IPS-NIHi7 (cell line): Measurements from ENCODE around the gene OXA1L.
A peak's percentile ranks its signal among the peaks of the same experiment; 100 is the strongest.
"Not testable (repeated sequence)": the region's sequence is repeated elsewhere in the genome, so short reads cannot be mapped to it uniquely, and the experiment has no call there.

Experiments
- DNase-seq: peaks from one replicate; pipeline ENCODE4 v3.0.0; 2012; ENCODE audit warnings: mixed read lengths; ENCODE audit errors: extremely low spot score

Gene OXA1L

DNA sequence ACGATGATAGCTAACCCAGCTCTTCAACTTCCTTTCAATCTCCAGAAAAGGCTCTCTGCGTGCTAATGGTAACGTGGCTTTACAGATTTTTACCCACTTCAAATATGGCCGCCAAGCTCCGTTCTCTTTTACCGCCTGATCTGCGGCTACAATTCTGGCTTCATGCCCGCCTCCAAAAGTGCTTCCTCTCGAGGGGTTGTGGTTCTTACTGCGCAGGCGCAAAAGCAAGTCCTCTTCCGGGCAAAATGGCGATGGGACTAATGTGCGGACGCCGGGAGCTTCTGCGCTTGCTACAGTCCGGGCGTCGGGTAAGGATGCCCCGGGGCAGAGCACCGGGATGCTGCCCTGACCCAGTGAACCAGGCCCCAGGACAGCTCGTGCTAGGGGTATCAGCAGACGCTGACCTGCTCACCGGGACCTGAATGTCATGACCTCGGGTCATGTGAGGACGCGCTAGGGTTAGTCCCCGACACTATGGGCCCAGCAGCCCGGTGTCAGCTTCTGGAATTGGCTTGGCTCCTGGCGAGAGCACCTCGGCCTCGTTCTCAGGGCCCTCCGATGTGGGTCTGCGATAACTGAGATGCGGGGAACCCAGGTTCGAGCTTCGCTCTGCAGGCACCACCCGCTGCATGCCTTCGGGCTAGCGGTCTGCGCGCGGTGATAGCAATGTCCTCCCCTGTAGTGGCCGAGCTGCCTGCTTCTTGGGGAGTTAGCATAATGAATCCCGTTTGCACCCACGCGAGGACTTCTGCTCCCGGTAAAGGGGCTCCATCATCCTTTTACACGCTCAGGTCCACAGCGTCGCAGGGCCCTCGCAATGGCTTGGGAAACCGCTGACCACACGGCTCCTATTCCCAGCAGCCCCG is at the start of gene OXA1L:
TSS of gene OXA1L (plus strand) at position 232 of the 866 bp plus-strand sequence. CDS start at position 246, 14 bp downstream.
- peak; percentile 95 for DNase-seq

DNA sequence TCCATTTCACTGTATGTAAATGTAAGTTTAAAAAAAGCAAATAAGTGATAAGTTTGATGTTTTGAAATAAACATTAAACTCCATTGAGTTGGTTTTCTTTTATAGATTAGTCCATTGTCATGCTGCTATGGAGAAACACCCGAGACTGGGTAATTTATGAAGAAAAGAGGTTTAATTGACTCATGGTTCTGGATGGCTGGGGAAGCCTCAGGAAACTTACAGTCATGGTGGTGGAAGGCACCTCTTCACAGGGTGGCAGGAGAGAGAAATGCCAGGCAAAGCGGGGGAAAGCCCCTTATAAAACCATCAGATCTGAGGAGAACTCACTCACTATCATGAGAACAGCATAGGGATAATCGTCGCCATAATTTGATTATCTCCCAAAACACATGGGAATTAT is 48.4 kb upstream of the OXA1L start:
- DNase-seq, result no peak

DNA sequence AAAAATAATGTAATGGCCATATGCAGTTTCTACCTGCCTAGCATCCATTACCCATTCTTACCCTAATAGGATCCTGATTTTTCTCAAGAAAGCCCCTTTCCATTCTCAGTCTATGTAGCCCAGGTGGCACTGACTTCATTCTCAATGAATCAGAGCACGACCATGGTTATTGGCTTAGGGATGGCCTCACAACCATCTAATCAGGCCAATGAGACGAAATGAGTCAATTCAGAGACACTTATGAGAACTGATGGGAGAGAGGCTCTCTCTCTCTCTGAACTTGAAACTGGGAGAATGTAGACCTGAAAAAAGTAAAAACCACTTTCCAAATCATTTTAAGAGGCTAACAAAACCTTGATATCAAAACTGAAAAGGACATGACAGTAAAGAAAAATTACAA is 45.3 kb upstream of the OXA1L start:
- DNase-seq, result no peak

DNA sequence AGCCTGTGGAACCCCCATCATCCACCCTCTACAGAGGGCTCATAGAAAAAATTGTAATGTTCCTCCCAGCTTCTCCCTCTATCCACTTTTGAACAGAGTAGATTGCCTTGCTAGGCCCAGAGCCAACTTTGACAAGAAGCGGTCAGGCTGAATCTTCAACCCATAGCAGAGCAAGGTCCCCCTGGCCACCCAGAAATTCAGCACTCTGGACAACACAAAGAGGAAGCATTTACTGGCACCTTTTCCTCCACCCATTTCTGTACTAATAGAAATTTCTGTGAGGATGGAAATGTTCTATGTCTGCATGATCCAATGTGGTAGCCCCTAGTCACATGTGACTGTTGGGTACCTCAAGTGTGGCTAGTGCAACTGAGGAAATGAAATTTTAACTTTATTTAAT is 42.7 kb upstream of the OXA1L start:
- no peak for DNase-seq

DNA sequence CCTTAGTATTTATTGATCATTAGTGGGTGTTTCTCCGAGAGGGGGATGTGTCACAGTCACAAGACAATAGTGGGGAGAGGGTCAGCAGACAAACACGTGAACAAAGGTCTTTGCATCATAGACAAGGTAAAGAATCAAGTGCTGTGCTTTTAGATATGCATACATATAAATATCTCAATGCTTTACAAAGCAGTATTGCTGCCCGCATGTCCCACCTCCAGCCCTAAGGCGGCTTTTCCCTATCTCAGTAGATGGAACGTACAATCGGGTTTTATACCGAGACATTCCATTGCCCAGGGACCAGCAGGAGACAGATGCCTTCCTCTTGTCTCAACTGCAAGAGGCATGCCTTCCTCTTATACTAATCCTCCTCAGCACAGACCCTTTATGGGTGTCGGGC is 41.6 kb upstream of the OXA1L start:
- not testable (repeated sequence) for DNase-seq

DNA sequence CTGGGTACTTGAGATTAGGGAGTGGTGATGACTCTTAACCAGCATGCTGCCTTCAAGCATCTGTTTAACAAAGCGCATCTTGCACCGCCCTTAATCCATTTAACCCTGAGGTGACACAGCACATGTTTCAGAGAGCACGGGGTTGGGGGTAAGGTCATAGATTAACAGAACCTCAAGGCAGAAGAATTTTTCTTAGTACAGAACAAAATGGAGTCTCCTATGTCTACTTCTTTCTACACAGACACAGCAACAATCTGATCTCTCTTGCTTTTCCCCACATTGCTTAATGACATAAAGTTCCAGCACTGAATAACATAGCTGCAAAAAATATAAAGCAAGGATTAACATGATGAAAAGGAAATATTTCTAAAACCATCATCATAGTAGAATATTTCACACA is 41.1 kb upstream of the OXA1L start:
- not testable (repeated sequence) for DNase-seq

DNA sequence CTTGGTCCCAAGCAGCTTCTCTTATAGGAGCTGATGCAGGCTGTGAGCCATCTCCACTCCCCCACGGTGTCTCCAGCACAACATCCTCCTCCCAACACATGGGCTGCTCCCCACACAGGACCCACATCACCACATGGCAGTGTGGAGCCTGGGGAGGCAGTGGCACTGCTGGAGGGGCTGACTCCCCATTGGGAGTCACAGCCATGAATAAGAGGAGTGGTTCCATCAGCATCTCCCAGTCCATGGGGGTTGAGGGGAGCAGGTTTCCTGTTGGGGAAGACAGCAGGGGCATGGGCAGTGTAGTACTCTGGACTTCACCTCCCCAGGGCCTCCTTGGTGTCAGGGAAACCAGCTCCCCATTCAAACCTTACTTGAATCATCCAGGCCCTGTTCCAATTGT is 40.5 kb upstream of the OXA1L start:
- no peak for DNase-seq

DNA sequence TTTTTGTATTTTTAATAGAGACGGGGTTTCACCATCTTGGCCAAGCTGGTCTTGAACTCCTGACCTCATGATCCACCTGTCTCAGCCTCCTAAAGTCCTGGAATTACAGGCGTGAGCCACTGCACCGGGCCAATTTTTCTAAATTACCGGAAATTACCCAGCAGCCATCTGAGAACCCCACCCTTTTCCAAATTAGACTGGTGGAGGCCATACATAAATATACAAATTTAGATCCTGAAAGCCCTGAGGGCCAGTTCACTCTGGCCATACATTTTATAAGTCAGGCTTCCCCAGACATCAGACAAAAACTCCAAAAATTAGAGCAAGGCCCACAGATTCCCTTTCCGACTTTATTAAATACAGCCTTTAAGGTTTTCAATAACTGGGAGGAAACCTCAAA is 34.4 kb upstream of the OXA1L start:
- not testable (repeated sequence) for DNase-seq

DNA sequence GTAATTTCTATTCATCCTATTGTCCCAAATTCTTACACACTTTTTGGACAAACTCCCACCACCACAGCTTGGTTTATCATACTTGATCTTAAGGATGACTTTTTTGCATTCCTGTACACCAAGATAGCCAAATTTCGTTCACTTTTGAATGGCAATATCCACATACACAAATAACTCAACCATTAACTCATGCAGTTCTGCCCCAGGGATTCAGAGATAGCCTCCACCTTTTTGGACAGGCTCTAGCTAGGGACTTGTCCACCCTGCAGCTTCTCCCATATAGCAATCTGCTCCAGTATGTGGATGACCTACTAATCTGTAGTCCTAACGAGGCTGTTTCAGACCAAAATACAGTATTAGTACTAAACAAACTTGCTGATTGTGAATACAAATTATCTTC is 32.7 kb upstream of the OXA1L start:
- no peak for DNase-seq

DNA sequence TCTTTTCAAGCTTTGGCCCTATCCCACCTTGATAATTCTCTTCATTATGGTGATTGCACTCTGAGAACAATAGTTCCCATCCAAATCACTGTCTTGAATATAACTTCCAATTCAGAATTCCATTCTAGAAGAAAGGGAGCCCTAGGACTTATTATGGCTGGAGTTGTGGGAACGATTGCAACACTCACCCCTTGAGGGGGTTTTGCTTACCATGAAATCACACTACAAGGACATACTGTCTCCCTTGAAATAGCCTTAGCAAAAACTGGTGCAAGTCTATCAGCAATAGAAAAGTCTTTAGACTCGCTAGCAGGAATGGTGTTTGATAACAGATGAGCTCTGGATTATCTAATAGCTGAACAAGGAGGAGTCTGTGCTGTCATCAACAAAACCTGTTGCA is 31.4 kb upstream of the OXA1L start:
- no peak for DNase-seq

DNA sequence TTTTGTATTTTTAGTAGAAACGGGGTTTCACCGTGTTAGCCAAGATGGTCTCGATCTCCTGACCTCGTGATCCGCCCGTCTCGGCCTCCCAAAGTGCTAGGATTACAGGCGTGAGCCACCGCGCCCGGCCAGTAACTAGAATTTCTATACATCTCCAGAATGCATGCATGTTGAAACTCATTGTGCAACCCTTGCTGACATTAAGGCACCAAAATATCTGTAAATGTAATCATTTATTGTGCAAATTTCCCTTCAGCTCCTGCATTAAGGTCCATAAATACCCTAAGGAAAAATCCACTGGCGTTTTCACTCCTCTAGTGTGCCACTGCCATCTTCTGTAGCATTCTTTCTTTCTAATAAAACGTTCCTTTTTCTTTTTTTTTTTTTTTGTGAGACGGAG is 30.1 kb upstream of the OXA1L start:
- DNase-seq, result not testable (repeated sequence)

DNA sequence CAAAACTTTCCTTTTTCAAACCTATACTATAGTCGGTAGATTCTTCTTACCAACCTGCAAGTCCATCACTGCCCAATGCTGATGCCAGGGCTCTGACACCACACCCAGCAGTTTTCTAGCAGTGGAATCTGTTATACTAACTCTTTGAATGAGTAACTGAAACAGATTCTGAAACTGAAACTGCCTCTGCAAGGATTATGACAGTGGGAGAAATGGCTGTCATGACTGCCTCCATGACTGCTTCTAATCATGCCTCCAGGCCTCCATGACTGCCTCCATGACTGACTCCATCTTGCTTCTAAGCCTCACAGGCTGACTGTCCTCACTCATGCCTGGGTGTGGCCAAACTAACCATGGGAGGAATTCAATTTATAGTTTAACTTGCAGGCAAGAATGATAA is 29.4 kb upstream of the OXA1L start:
- DNase-seq, result no peak

DNA sequence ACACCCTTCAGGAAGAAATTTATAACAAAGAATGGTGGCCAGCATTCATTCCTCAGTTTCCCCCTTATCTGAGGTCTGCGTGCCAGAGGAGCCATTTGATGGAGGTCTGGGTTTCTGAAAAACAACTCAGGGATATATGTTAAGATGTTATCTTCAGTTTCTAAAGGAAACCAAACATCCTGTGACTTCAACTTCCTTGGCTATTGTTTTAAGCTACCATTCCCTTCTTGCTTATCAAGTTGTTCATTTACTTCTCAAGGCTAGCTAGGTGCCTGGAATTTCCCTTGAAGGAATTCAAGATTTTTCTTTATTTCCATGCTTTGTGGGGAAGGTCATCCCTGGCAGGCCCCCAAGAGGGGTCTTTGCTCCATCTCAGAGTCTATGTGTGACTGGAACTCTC is 27.1 kb upstream of the OXA1L start:
- DNase-seq, result no peak

DNA sequence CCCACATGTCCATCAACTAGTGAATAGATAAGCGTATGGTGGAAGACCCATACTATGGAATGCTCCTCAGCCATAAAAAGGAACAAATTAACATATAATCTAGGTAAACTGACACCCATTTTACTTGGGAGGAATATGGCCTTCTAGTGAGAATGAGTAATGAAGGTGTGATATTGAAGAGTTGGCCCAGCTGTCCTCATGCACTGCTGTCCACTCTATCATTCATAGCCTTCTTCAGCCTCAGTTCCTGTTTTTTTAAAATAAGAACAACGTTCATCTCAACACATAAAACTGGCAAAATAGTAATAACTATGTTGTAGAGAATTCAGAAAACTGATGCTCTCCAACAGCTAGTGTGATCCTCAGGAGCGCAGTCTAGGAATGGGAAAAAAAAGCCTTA is 26.5 kb upstream of the OXA1L start:
- no peak for DNase-seq

DNA sequence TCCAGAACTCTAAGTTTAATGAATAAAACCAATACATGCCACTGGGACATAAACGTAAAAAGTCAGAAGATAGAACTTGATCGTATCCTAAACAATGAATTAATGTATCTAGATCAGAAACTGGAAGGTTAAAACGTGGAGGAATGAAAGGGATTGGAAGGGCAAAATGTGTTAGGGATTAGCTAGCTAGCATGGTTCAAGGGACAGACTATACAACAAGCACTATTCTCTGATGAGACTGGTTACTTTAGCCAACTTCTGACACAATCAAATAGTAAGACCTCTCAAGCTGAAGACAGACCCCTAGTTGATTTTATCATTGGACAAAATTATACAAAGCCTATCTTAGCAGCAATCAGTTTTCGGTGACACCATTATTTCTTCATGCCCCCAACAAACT is 18.7 kb upstream of the OXA1L start:
- no peak for DNase-seq

DNA sequence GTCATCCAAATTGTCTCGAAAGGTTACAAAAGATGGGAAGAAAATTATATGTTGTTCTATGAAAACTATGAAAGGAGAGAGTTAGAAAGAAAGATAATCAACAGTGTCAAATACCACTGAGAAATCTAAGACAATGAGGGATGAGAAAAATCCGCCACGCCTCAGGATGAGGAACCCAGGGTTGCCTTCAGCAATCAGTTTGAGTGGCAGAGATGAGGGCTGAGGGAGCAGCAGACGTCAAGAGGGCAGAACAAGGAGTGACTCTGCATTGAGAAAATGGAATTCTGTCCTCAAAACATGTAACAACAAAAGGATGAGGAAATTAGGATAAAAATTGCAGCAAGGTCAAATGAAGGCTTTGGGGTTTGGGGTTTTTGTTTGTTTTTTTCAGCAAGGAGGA is 18.3 kb upstream of the OXA1L start:
- no peak for DNase-seq

DNA sequence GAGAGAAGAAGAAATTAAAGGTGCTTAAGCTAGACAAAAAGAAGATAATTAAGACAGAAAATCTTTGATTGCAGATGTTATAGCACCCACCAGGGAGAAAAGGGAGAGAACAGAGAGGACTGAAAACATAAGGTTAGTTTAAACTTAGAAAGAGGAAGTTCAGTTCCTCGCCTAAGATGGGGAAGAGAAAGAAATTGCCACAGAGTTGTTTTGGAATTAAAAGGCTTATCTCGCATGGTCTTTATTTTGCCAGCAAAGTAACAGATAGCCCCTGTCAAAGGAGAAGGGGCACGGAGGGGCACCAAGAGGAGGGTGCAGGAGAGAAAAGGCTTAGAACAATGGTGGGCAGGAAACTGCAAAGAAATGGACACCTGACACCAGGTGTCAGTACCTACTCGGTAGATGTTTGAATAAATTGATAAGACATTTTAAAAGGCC is 17.8 kb upstream of the OXA1L start:
- no peak for DNase-seq

DNA sequence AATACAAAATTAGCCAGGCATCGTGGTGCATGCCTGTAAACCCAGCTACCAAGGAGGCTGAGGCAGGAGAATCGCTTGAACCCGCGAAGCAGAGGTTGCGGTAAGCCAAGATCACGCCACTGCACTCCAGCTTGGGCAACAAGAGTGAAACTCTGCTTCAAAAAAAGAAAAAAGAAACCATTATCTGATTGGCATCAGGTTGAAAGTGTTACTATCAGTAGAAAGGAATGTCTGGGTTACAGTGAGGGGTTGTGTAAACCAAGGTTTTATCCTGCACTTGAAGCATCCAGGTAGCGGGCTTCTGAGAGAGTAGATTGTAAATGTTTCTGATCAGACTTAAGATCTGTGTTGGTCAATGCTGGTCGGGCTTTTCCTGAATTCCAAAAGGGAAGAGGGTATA is 14.1 kb upstream of the OXA1L start:
- no peak for DNase-seq

DNA sequence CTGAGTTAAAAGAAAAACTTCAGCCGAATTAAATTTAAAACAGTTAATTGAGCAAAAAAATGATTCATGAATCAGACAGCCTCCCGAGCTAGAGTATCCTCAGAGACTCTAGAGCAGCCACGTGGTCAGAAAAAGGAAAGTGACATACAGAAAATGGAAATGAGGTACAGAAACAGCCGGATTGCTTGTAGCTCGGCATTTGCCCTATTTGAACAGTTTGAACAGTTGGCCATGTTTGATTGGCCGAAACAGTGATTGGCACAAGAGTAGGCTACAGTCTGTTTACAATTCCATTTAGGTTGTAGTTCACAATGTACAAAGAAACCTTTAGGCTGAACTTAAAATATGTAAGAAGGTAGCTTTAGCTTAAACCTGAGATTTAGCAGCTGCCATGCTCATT is 12.9 kb upstream of the OXA1L start:
- no peak for DNase-seq

DNA sequence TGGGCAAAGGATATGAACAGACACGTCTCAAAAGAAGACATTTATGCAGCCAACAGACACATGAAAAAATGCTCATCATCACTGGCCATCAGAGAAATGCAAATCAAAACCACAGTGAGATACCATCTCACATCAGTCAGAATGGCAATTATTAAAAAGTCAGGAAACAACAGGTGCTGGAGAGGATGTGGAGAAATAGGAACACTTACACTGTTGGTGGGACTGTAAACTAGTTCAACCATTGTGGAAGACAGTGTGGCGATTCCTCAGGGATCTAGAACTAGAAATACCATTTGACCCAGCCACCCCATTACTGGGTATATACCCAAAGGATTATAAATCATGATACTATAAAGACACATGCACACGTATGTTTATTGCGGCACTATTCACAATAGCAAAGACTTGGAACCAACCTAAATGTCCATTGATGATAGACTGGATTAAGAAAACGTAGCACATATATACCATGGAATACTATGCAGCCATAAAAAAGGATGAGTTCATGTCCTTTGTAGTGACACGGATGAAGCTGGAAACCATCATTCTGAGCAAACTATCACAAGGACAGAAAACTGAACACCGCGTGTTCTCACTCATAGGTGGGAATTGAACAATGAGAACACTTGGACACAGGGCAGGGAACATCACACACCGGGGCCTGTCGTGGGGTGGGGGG is 8.4 kb upstream of the OXA1L start:
- not testable (repeated sequence) for DNase-seq

DNA sequence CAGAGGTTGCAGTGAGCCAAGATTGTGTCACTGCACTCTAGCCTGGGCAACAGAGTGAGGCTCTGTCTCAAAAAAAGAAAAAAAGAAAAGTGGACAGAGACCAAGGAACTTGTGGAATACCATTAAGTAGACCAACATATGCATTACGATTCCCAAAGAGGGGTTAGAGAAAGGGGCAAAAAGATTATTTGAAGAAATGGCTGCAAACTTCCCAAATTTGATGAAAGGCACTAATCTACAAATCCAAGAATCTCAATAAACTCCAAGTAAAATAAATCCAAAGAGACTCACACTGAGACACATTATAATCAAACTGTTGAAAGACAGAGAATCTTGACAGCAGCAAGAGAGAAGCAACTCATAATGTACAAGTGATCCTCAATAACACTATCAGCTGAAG is 4.8 kb upstream of the OXA1L start:
- DNase-seq, result no peak

DNA sequence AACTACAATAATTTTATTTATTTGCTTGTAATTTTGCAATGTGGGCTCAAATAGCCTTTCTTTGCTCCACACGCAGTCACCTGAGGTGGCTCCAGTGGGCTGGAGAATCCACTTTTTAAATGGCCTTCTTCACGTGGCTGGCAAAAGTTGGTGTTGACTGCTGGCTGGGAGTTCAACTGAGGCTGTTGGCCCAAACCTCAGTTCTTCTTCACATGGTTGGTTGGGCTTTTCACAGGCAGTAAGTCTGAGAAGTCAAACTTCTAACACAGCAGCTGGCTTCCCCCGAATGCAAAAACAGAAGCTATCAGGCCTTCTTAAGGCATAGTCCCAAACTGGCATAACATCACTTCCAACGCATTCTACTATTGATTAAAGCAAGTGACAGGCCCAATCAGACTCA is 2.1 kb upstream of the OXA1L start:
- no peak for DNase-seq

DNA sequence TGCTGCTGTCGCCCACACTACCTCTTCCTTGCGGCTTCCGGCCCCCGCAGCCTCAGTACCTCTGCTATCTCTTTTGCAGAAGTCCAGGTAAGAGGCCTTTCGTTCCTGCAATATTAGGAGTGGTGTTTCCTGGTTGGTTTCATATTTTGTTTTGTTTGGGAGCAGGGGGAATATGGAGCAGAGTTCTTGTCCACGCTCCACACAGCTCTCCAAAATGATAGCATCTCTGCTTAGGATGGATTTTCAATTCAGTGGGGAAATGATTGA is 768 bp downstream of the OXA1L start:
- no peak for DNase-seq

DNA sequence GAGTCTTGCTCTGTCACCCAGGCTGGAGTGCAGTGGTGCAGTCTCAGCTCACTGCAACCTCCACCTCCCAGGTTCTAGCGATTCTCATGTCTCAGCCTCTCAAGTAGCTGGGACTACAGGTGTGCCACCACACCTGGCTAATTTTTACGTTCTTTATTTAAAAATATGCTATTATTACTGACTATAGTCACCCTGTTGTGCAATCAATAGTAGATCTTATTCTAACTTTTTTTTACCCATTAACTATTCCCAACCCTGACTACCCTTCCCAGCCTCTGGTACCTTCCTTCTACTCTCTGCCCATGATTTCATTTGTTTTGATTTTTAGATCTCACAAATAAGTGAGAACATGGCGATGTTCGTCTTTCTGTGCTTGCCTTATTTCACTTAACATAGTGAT is 2.5 kb downstream of the OXA1L start:
- no peak for DNase-seq
